MM.1S (cell line): ENCODE results near the gene GFRA1.

Experiments used
- DNase-seq: peaks from one replicate; pipeline ENCODE4 v3.0.0-alpha.2; 2015
- H2AFZ ChIP-seq: fragments of 300-600 bp; sonication (generic); 2 replicates; pipeline ENCODE4 v1.6.0; 2016; ENCODE audit warnings: antibody characterized with exemption, low read length
- H3F3A ChIP-seq: fragments of 300-600 bp; sonication (generic); 2 replicates; pipeline ENCODE4 v1.6.1; 2016; ENCODE audit warnings: mild to moderate bottlenecking, antibody characterized with exemption, low read length, moderate library complexity, mixed read lengths; ENCODE audit not compliant: insufficient read depth
- H3K27ac ChIP-seq: fragments of 300-600 bp; sonication (generic); 2 replicates; pipeline ENCODE4 v1.5.1; 2016; ENCODE audit warnings: mild to moderate bottlenecking, low read length
- H3K27me3 ChIP-seq: fragments of 300-600 bp; sonication (generic); replicated peaks from 2 replicates; pipeline ENCODE4 v1.6.0; 2016; ENCODE audit warnings: low read length; ENCODE audit not compliant: insufficient read depth
- H3K36me3 ChIP-seq: fragments of 300-600 bp; sonication (generic); replicated peaks from 2 replicates; pipeline ENCODE4 v1.6.1; 2016; ENCODE audit warnings: mild to moderate bottlenecking, low read length, mixed read lengths; ENCODE audit not compliant: insufficient read depth
- H3K4me1 ChIP-seq: fragments of 300-600 bp; sonication (generic); 2 replicates; pipeline ENCODE4 v1.6.1; 2016; ENCODE audit warnings: low read length, mixed read lengths
- H3K4me2 ChIP-seq: fragments of 300-600 bp; sonication (generic); 2 replicates; pipeline ENCODE4 v1.6.0; 2016; ENCODE audit warnings: low read depth, low read length
- H3K4me3 ChIP-seq: fragments of 300-600 bp; sonication (generic); 2 replicates; pipeline ENCODE4 v1.5.1; 2016; ENCODE audit warnings: low read length, mixed read lengths
- H3K79me2 ChIP-seq: fragments of 300-600 bp; sonication (generic); 2 replicates; pipeline ENCODE4 v1.6.1; 2016; ENCODE audit warnings: mixed run types, low read length, mixed read lengths
- H3K9ac ChIP-seq: fragments of 300-600 bp; sonication (generic); 2 replicates; pipeline ENCODE4 v1.6.1; 2016; ENCODE audit warnings: low read length, mixed read lengths
- H3K9me2 ChIP-seq: fragments of 300-600 bp; sonication (generic); replicated peaks from 2 replicates; pipeline ENCODE4 v1.6.1; 2016; ENCODE audit warnings: mild to moderate bottlenecking, low read length, mixed read lengths; ENCODE audit not compliant: insufficient read depth
- H3K9me3 ChIP-seq: fragments of 300-600 bp; sonication (generic); replicated peaks from 2 replicates; pipeline ENCODE4 v1.6.1; 2016; ENCODE audit warnings: mild to moderate bottlenecking, low read length, mixed read lengths; ENCODE audit not compliant: insufficient read depth
- H4K20me1 ChIP-seq: fragments of 300-600 bp; sonication (generic); 2 replicates; pipeline ENCODE4 v1.6.1; 2016; ENCODE audit warnings: mild to moderate bottlenecking, low read length, moderate library complexity, mixed read lengths; ENCODE audit not compliant: insufficient read depth
- CTCF ChIP-seq: fragments of 300-600 bp; sonication (generic); IDR thresholded peaks from 2 replicates; pipeline ENCODE4 v1.5.1; 2016; ENCODE audit warnings: antibody characterized with exemption, low read length, mixed read lengths
- EZH2 ChIP-seq: fragments of 300-600 bp; sonication (generic); optimal IDR thresholded peaks from 2 replicates; pipeline ENCODE3; 2017; ENCODE audit warnings: low read depth, mild to moderate bottlenecking, antibody characterized with exemption, low read length, mixed read lengths
- EZH2phosphoT487 ChIP-seq: fragments of 300-600 bp; sonication (generic); IDR thresholded peaks from 2 replicates; pipeline ENCODE4 v1.6.1; 2018; ENCODE audit warnings: antibody characterized with exemption, low read length

Gene GFRA1

GRCh38 chr10:116060864-116061263, 212.1 kb downstream of the GFRA1 start:
- Histone ChIP-seq H4K20me1 (no peaks in the 10 kb centered on the region), H3K79me2 (no peaks in the 10 kb centered on the region), H3K4me3 (no peak overlapping the region), H3K36me3 (no peaks in the 10 kb centered on the region), H3K9me3 (no peaks in the 10 kb centered on the region), H3K27me3 (no peaks in the 10 kb centered on the region), H3K4me1 (no peaks in the 10 kb centered on the region), H3K27ac (no peak overlapping the region), H3K9me2 (no peaks in the 10 kb centered on the region), H2AFZ (no peak overlapping the region), H3K4me2 (no peak overlapping the region), H3K9ac (no peak overlapping the region), H3F3A (no peaks in the 10 kb centered on the region)
- DNase-seq: no peak
- TF ChIP-seq CTCF: no peak
- TF ChIP-seq EZH2phosphoT487: no peak
- no peak for TF ChIP-seq EZH2

- no peaks in the 10 kb centered on the region for H3K4me1 ChIP-seq
- no peak for DNase-seq
- no peaks in the 10 kb centered on the region for H3K79me2 ChIP-seq
- H3K4me3 ChIP-seq: no peak overlapping the region
- H3K9me2 ChIP-seq: no peaks in the 10 kb centered on the region
- no peak overlapping the region for H3K9ac ChIP-seq
- TF ChIP-seq CTCF (no peak), EZH2 (no peak), EZH2phosphoT487 (no peak)
- H3K4me2 ChIP-seq: no peak overlapping the region
- no peaks in the 10 kb centered on the region for H3K9me3 ChIP-seq
- H3F3A ChIP-seq: no peaks in the 10 kb centered on the region
- no peak overlapping the region for H3K27ac ChIP-seq
- no peaks in the 10 kb centered on the region for H3K27me3 ChIP-seq
- H4K20me1 ChIP-seq: no peaks in the 10 kb centered on the region
- no peaks in the 10 kb centered on the region for H3K36me3 ChIP-seq
- no peak overlapping the region for H2AFZ ChIP-seq
Measured at GRCh38 chr10:116059320-116059719, 213.7 kb downstream of the GFRA1 start.

- no peaks in the 10 kb centered on the region for H4K20me1 ChIP-seq
- H3K27me3 ChIP-seq: no peaks in the 10 kb centered on the region
- TF ChIP-seq EZH2 (no peak), CTCF (no peak), EZH2phosphoT487 (no peak)
- no peak overlapping the region for H3K9ac ChIP-seq
- H3K36me3 ChIP-seq: no peaks in the 10 kb centered on the region
- no peak overlapping the region for H3K4me3 ChIP-seq
- no peaks in the 10 kb centered on the region for H3K9me3 ChIP-seq
- no peak overlapping the region for H3K4me2 ChIP-seq
- no peaks in the 10 kb centered on the region for H3K9me2 ChIP-seq
- H3K27ac ChIP-seq: no peak overlapping the region
- no peak overlapping the region for H2AFZ ChIP-seq
- no peak for DNase-seq
- no peaks in the 10 kb centered on the region for H3K79me2 ChIP-seq
- no peaks in the 10 kb centered on the region for H3K4me1 ChIP-seq
- H3F3A ChIP-seq: no peaks in the 10 kb centered on the region
Measured at GRCh38 chr10:116056445-116057293, 216.3 kb downstream of the GFRA1 start.
